HepG2 (cell line): ENCODE measurements around the gene LRP2. TPM values are rescaled to one million over a fixed set of nuclear protein-coding genes. Genes with fewer than 3 reads are reported as not detected.

ENCODE experiments used
- ATAC-seq: fragments of 200-7000 bp; cut with Tn5 transposase; 3 replicates; pipeline ENCODE4 v1.9.1; 2020; ENCODE audit warnings: mild to moderate bottlenecking, moderate library complexity
- BruUV-seq: library from RNA; stranded (reverse); fragments of 400-500 nt; replicated peaks from 2 replicates; lab custom pipeline; 2021; lab: Mats Ljungman, UMichigan
- CTCF ChIA-PET: fragments of 300-600 bp; formaldehyde crosslinking; extraction: SDS; loops from one replicate; lab custom pipeline; 2021; ENCODE audit warnings: low total read pairs, inconsistent platforms, low intra/inter-chr PET ratio; lab: Yijun Ruan, JAX
- POLR2A ChIA-PET: fragments of 350-600 bp; sonication (Branson Sonifier 250); formaldehyde crosslinking; loops from one replicate; lab custom pipeline; 2020; ENCODE audit warnings: antibody characterized with exemption, inconsistent platforms; lab: Yijun Ruan, JAX
- DNase-seq: peaks from one replicate; pipeline ENCODE4 v3.0.0-alpha.2; 2015; ENCODE audit warnings: low spot score
- FAIRE-seq: peaks from 3 replicates; lab custom pipeline; 2011; peaks lifted over from hg19 to GRCh38; lab: Jason Lieb, UNC
- H2AFZ ChIP-seq: one replicate; pipeline ENCODE4 v1.6.1; 2011; ENCODE audit warnings: low read length, inconsistent platforms
- H3K27ac ChIP-seq: fragments of 300-600 bp; 3 replicates; pipeline ENCODE4 v1.8.0; 2011; ENCODE audit warnings: mixed run types, mild to moderate bottlenecking, mixed read lengths, low read length, inconsistent platforms; ENCODE audit not compliant: insufficient read depth; ENCODE audit errors: extremely low read length
- H3K27me3 ChIP-seq, 2 experiments: fragments of 200-600 bp in 1 of 2; 2 replicates in 1 of 2; 3 replicates in 1 of 2; pipeline versions ENCODE4 v1.6.0 to v1.8.0; 2011; ENCODE audit warnings: low read length in 2 of 2, mild to moderate bottlenecking in 2 of 2, moderate library complexity in 2 of 2, inconsistent platforms in 1 of 2; ENCODE audit not compliant: insufficient read depth in 2 of 2, control insufficient read depth in 1 of 2
- H3K36me3 ChIP-seq, 2 experiments: fragments of 200-600 bp in 1 of 2; replicated peaks in 1 of 2; 2 replicates in 1 of 2; 3 replicates in 1 of 2; pipeline versions ENCODE4 v1.5.1 to v1.8.0; 2011; ENCODE audit warnings: low read length in 2 of 2, inconsistent platforms in 1 of 2; ENCODE audit not compliant: insufficient read depth in 2 of 2, control insufficient read depth in 1 of 2
- H3K4me1 ChIP-seq: 2 replicates; pipeline ENCODE4 v1.5.1; 2012; ENCODE audit warnings: low read length, inconsistent platforms; ENCODE audit not compliant: insufficient read depth
- H3K4me2 ChIP-seq: 2 replicates; pipeline ENCODE4 v1.6.0; 2011; ENCODE audit warnings: low read depth, low read length, inconsistent platforms
- H3K4me3 ChIP-seq, 3 experiments: fragments of 200-600 bp in 1 of 3; sonication (generic), shearing (Covaris generic) in 1 of 3; replicated peaks in 1 of 3; 2 replicates each; pipeline ENCODE4 v1.5.1; 2011 to 2016; ENCODE audit warnings: low read length in 3 of 3, inconsistent platforms in 2 of 3, low read depth in 2 of 3, mild to moderate bottlenecking in 2 of 3, control low read depth in 1 of 3, mixed read lengths in 1 of 3; ENCODE audit not compliant: insufficient read depth in 1 of 3
- H3K79me2 ChIP-seq: one replicate; pipeline ENCODE4 v1.6.1; 2011; ENCODE audit warnings: low read length, inconsistent platforms; ENCODE audit not compliant: insufficient read depth
- H3K9ac ChIP-seq: 2 replicates; pipeline ENCODE4 v1.6.0; 2011; ENCODE audit warnings: mild to moderate bottlenecking, low read depth, low read length, inconsistent platforms; ENCODE audit not compliant: insufficient read depth
- H3K9me3 ChIP-seq: 2 replicates; pipeline ENCODE4 v1.5.1; 2012; ENCODE audit warnings: mild to moderate bottlenecking, low read length
- H4K20me1 ChIP-seq: 2 replicates; pipeline ENCODE4 v1.6.0; 2011; ENCODE audit warnings: inconsistent platforms, mild to moderate bottlenecking, low read length, moderate library complexity; ENCODE audit not compliant: insufficient read depth
- HCFC1 ChIP-seq: fragments of 150-350 bp; IDR thresholded peaks from 2 replicates; pipeline ENCODE4 v1.6.1; 2014; ENCODE audit warnings: low read depth, low read length
- HMGA1 ChIP-seq: sonication (generic); formaldehyde crosslinking; conservative IDR thresholded peaks from 2 replicates; pipeline ENCODE4 v1.4.0; 2020; ENCODE audit warnings: missing genetic modification reagents
- JDP2 ChIP-seq: sonication (generic); formaldehyde crosslinking; IDR thresholded peaks from 2 replicates; pipeline ENCODE4 v1.8.1; 2022; ENCODE audit warnings: missing genetic modification reagents, borderline replicate concordance
- KLF12 ChIP-seq: sonication (generic); formaldehyde crosslinking; IDR thresholded peaks from 2 replicates; pipeline ENCODE4 v1.4.0; 2020; ENCODE audit warnings: missing genetic modification reagents, borderline replicate concordance
- MEF2D ChIP-seq: sonication (generic); formaldehyde crosslinking; IDR thresholded peaks from 2 replicates; pipeline ENCODE4 v1.5.1; 2020; ENCODE audit warnings: mild to moderate bottlenecking, missing genetic modification reagents
- MIER2 ChIP-seq: IDR thresholded peaks from 2 replicates; pipeline ENCODE4 v1.6.1; 2016; ENCODE audit warnings: missing biosample characterization, missing genetic modification reagents
- SALL2 ChIP-seq: sonication (generic); formaldehyde crosslinking; IDR thresholded peaks from 2 replicates; pipeline ENCODE4 v1.8.1; 2023; ENCODE audit warnings: mild to moderate bottlenecking, missing genetic modification reagents, inconsistent platforms
- SP4 ChIP-seq: sonication (generic); formaldehyde crosslinking; IDR thresholded peaks from 2 replicates; pipeline ENCODE4 v1.8.1; 2023; ENCODE audit warnings: mild to moderate bottlenecking, missing genetic modification reagents
- SP5 ChIP-seq: IDR thresholded peaks from 2 replicates; pipeline ENCODE4 v1.6.1; 2016; ENCODE audit warnings: low read depth, borderline replicate concordance
- STAG1 ChIP-seq: sonication (generic); formaldehyde crosslinking; IDR thresholded peaks from 2 replicates; pipeline ENCODE4 v1.4.0; 2020; ENCODE audit warnings: missing genetic modification reagents
- ZBTB21 ChIP-seq: sonication (generic); formaldehyde crosslinking; IDR thresholded peaks from 2 replicates; pipeline ENCODE4 v1.4.0; 2020; ENCODE audit warnings: missing genetic modification reagents
- ZNF652 ChIP-seq: IDR thresholded peaks from 2 replicates; pipeline ENCODE4 v1.6.1; 2016; ENCODE audit warnings: low read depth, borderline replicate concordance
- WGBS: methylation state at CpG from one replicate; pipeline ENCODE4 v1.1.6; 2017; ENCODE audit warnings: low lambda C conversion rate; 5-methylcytosine and 5-hydroxymethylcytosine counted together
- in situ Hi-C: cut with HindIII; loops from 2 replicates; pipeline ENCODE4 v1.10.0; 2017; ENCODE audit warnings: low pct_unique_long_range_greater_than_20kb; ENCODE audit not compliant: extremely low pct_ligation_motif_present
- intact Hi-C: fragments of 100-400 bp; cut with micrococcal nuclease; formaldehyde crosslinking; loops from one replicate; pipeline ENCODE4 v1.10.0; 2022; ENCODE audit not compliant: unreplicated experiment
- polyA plus RNA-seq, 8 experiments: library from polyadenylated mRNA; depleted of rRNA in 3 of 8; stranded (reverse) in 7 of 8; unstranded in 1 of 8; fragments of >200 nt; fragmentation: Illumina TruSeq in 4 of 8; extraction: Trizol in 4 of 8; gene quantifications; 2 replicates each; pipeline versions ENCODE4 v1.2.1 to v1.2.3, GENCODE V29; 2011 to 2016; ENCODE audit warnings: low read depth in 4 of 8, missing spikeins in 1 of 8, mixed read lengths in 1 of 8; ENCODE audit not compliant: insufficient read depth in 1 of 8
- total RNA-seq, 5 experiments: library from RNA; depleted of rRNA; stranded (reverse); fragments of >200 nt; fragmentation: Illumina TruSeq; extraction: Trizol; gene quantifications; 2 replicates each; pipeline ENCODE4 v1.2.3, GENCODE V29; 2016; ENCODE audit warnings: low read depth in 1 of 5
- TF ChIP-seq, protein P1 (sequence below): sonication (generic); IDR thresholded peaks from 2 replicates; pipeline ENCODE4 v1.6.1; 2016; ENCODE audit warnings: low read depth, borderline replicate concordance
- TF ChIP-seq, protein P2 (sequence below): sonication (generic); formaldehyde crosslinking; IDR thresholded peaks from 2 replicates; pipeline ENCODE4 v1.5.0; 2020; ENCODE audit warnings: mild to moderate bottlenecking, missing genetic modification reagents, moderate library complexity

LRP2 gene
- total and polyA plus RNA-seq, 2 of the 13 experiments (the other 11 are each of a cell fraction or from before 2014, with no cell fraction given), result 0.03 to 0.15 TPM

DNA sequence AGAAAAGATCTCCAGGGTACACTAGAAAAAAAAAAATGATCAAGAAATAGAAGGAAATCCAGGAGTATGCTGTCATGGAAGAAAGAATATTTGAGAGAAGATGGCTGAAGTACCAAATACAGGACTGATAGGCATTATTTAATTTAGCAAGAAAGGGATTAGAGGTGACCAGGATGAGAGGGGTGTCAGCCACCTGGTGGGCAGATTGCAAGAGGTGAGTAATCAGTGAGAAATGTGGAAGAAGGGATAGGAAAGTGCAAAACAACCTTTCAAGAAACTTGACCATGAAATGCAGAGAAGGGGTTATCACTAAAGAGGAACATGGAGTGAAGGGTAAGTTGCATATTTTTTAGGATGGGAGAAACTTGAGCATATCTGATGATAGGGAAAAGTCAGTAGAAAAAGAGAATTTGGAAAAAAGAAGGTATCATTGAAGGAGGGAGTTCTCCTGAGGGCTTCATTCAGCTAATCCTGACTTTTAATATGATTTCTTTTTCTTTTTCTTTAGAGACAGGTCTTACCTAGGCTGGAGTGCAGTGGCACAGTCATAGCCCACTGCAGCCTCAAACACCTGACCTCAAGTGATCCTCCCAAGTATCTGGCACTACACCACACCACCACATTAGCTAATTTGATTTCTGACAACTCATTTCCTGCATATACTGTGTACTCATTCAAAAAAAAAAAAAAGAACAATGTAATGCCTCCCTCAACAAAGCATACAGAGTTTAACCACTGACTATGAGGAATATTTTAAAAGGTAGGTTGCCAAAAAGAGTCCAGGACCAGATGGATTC, 101.3 kb downstream of the LRP2 start:
- H3K4me3 ChIP-seq, result no peak overlapping the region
- no peaks in the 10 kb centered on the region for H3K36me3 ChIP-seq
- TF ChIP-seq, protein P1, sequence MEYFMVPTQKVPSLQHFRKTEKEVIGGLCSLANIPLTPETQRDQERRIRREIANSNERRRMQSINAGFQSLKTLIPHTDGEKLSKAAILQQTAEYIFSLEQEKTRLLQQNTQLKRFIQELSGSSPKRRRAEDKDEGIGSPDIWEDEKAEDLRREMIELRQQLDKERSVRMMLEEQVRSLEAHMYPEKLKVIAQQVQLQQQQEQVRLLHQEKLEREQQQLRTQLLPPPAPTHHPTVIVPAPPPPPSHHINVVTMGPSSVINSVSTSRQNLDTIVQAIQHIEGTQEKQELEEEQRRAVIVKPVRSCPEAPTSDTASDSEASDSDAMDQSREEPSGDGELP, result no peak
- no peak for TF ChIP-seq HCFC1
- no peak for TF ChIP-seq SP5 (CRISPR knock-in tag)
- no peak for TF ChIP-seq ZBTB21 (CRISPR knock-in tag)
- no peak overlapping the region for H3K27ac ChIP-seq
- no peaks in the 10 kb centered on the region for H3K79me2 ChIP-seq
- no peaks in the 10 kb centered on the region for H3K9me3 ChIP-seq
- FAIRE-seq (no peak), ATAC-seq (no peak), DNase-seq (no peak)
- no peak overlapping the region for H2AFZ ChIP-seq
- H3K4me1 ChIP-seq, result no peaks in the 10 kb centered on the region
- in situ Hi-C loops, result no loop called here
- no peak overlapping the region for H3K4me2 ChIP-seq
- peaks cover under 1 to 4% of the 10 kb centered on the region in 2 experiments; a peak in 3 of 5 replicates for H3K27me3 ChIP-seq
- CTCF ChIA-PET, result interaction anchor here (1.1 kb wide), 1 partner anchor 668 kb away, joined by 3 read pairs; no protein-coding TSS in a partner anchor
- BruUV-seq, result no TSS peak
- H4K20me1 ChIP-seq, result no peaks in the 10 kb centered on the region
- H3K9ac ChIP-seq, result no peak overlapping the region
- intact Hi-C loops, result no loop called here
- POLR2A ChIA-PET, result no interaction called here

DNA sequence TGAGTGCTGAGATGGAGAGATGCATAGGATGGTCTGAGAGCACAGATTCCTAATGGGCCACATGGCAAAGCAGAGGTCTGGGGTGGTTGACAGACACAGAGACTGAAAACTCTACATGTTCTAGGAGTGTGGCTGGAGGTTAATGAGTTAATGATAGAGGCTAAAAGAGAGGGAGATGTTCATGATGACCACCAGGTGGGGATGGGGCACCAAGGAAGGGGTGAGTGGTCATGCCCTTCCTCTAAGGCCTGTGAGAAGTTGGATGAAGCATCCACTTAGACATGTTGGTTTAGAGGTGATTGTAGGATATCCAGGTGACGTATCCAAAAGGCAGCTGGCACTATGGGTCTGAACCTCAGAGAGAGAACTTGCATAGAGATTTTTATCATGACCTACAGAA, 102.1 kb downstream of the LRP2 start:
- no peak overlapping the region for H3K9ac ChIP-seq
- H3K4me3 ChIP-seq, result no peak overlapping the region
- intact Hi-C loops (no loop called here), in situ Hi-C loops (no loop called here)
- no peak for DNase-seq
- ChIA-PET POLR2A (no interaction called here), CTCF (interaction anchor here (1.1 kb wide), 1 partner anchor 668 kb away, joined by 3 read pairs; no protein-coding TSS in a partner anchor)
- no peaks in the 10 kb centered on the region for H3K9me3 ChIP-seq
- H3K4me1 ChIP-seq, result no peaks in the 10 kb centered on the region
- peak; percentile 56; the same call in 2 of the 3 replicates for ATAC-seq
- H4K20me1 ChIP-seq, result no peaks in the 10 kb centered on the region
- no peak overlapping the region for H3K27ac ChIP-seq
- H3K4me2 ChIP-seq, result no peak overlapping the region
- no TSS peak for BruUV-seq
- H3K79me2 ChIP-seq, result no peaks in the 10 kb centered on the region
- H2AFZ ChIP-seq, result no peak overlapping the region
- TF ChIP-seq SALL2 (CRISPR knock-in tag) (no peak), MIER2 (no peak), MEF2D (no peak), STAG1 (CRISPR knock-in tag) (peak; percentile 36), KLF12 (CRISPR knock-in tag) (no peak), ZNF652 (CRISPR knock-in tag) (peak; percentile 84), HMGA1 (CRISPR knock-in tag) (no peak), SP4 (CRISPR knock-in tag) (no peak), JDP2 (CRISPR knock-in tag) (no peak)
- TF ChIP-seq, protein P2, sequence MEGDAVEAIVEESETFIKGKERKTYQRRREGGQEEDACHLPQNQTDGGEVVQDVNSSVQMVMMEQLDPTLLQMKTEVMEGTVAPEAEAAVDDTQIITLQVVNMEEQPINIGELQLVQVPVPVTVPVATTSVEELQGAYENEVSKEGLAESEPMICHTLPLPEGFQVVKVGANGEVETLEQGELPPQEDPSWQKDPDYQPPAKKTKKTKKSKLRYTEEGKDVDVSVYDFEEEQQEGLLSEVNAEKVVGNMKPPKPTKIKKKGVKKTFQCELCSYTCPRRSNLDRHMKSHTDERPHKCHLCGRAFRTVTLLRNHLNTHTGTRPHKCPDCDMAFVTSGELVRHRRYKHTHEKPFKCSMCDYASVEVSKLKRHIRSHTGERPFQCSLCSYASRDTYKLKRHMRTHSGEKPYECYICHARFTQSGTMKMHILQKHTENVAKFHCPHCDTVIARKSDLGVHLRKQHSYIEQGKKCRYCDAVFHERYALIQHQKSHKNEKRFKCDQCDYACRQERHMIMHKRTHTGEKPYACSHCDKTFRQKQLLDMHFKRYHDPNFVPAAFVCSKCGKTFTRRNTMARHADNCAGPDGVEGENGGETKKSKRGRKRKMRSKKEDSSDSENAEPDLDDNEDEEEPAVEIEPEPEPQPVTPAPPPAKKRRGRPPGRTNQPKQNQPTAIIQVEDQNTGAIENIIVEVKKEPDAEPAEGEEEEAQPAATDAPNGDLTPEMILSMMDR, result peak; percentile 42
- no peaks in the 10 kb centered on the region for H3K36me3 ChIP-seq
- H3K27me3 ChIP-seq, result peaks cover 0 to 4% of the 10 kb centered on the region in 2 experiments; a peak in 2 of 5 replicates
- WGBS, result 50% methylated on average over 1 of the region's 1 CpG
- no peak for FAIRE-seq
